Glutamatergic neuron (in vitro differentiated cells): ENCODE measurements around the gene ADH1B. TPM values are rescaled to one million over a fixed set of nuclear protein-coding genes. Genes with fewer than 3 reads are reported as not detected.
"Not testable (repeated sequence)": the region's sequence is repeated elsewhere in the genome, so short reads cannot be mapped to it uniquely, and the experiment has no call there.

ENCODE experiments used
- DNase-seq: peaks from one replicate; pipeline ENCODE4 v3.0.0; 2022
- H3K27ac Mint-ChIP-seq: one replicate; pipeline ENCODE4 v1.8.0; 2020; ENCODE audit warnings: mild to moderate bottlenecking, mixed read lengths, inconsistent platforms; ENCODE audit not compliant: unreplicated experiment
- H3K27me3 Mint-ChIP-seq: one replicate; pipeline ENCODE4 v1.8.0; 2020; ENCODE audit warnings: mild to moderate bottlenecking, moderate library complexity, mixed read lengths, inconsistent platforms; ENCODE audit not compliant: unreplicated experiment
- H3K36me3 Mint-ChIP-seq: one replicate; pipeline ENCODE4 v1.8.0; 2020; ENCODE audit warnings: mild to moderate bottlenecking, mixed read lengths, inconsistent platforms; ENCODE audit not compliant: unreplicated experiment
- H3K4me1 Mint-ChIP-seq: one replicate; pipeline ENCODE4 v1.8.0; 2020; ENCODE audit warnings: mild to moderate bottlenecking, low read depth, mixed read lengths, inconsistent platforms; ENCODE audit not compliant: unreplicated experiment
- H3K4me3 Mint-ChIP-seq: one replicate; pipeline ENCODE4 v1.8.0; 2020; ENCODE audit warnings: mild to moderate bottlenecking, mixed read lengths, inconsistent platforms; ENCODE audit not compliant: unreplicated experiment
- H3K9me3 Mint-ChIP-seq: one replicate; pipeline ENCODE4 v1.8.0; 2020; ENCODE audit warnings: mild to moderate bottlenecking, moderate library complexity, mixed read lengths, inconsistent platforms; ENCODE audit not compliant: unreplicated experiment
- CTCF ChIP-seq: fragments of 200-600 bp; sonication (generic); IDR thresholded peaks from one replicate; pipeline ENCODE4 v1.5.0; 2021; ENCODE audit not compliant: partially characterized antibody, unreplicated experiment
- total RNA-seq: library from RNA; stranded (reverse); fragmentation: NEBNext Ultra II Directional; extraction: Animal tissue kit (Norgen Biotek cat#: 25700); gene quantifications from one replicate; pipeline ENCODE4 v1.2.1, GENCODE V29; 2021; ENCODE audit not compliant: unreplicated experiment

ADH1B gene
- total RNA-seq, 1 donor from 2014 or later = not detected

- Mint-ChIP-seq H3K4me3 (no peak overlapping the region), H3K36me3 (no peaks in the 10 kb centered on the region), H3K9me3 (no peaks in the 10 kb centered on the region), H3K4me1 (no peaks in the 10 kb centered on the region), H3K27ac (no peak overlapping the region), H3K27me3 (peaks cover 2% of the 10 kb centered on the region)
- no peak for TF ChIP-seq CTCF
- DNase-seq = no peak
Measured at GRCh38 chr4:99324979-99325378, 3.8 kb upstream of the ADH1B start.

DNA sequence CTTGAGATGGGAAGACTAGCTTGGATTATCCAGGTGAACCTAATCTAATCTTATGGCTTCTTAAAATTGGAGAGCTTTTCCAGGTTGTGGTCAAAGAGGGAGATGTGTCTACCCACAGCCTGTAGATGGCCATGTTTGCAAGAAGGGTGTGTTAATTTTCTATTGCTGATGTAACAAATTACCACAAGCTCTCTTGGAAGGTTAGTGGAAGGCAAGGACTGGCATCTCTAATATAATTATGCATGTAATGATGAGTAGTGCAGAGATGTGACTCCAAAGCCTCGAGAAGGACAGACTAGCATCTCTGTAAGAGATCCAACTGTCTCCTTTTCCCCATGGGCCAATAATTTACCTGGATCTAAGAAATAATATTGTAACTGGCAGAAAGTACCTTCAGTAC is 3.2 kb upstream of the ADH1B start:
- H3K9me3 Mint-ChIP-seq = no peaks in the 10 kb centered on the region
- no peak overlapping the region for H3K4me3 Mint-ChIP-seq
- H3K4me1 Mint-ChIP-seq = no peaks in the 10 kb centered on the region
- no peaks in the 10 kb centered on the region for H3K27me3 Mint-ChIP-seq
- no peak for DNase-seq
- H3K36me3 Mint-ChIP-seq = no peaks in the 10 kb centered on the region
- TF ChIP-seq CTCF = no peak
- no peak overlapping the region for H3K27ac Mint-ChIP-seq

DNA sequence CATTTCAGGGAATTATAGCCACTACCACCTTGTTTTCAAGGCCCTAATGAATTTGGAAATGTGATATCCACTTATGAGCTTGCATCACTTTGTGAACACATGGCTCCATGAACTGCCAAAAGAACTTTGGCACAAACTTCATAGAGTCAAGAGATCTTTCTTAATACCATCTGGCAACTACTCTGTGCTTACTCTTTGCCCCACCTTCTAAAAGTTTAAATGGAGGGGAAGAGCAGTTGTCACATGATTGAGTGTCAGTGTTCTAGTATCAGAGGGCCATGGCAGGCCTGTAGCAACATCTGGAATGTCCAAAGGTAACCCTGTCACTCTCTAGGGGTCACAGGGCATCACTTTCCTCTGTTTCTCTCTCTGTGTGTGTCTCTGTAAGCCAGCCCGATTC is 2.6 kb upstream of the ADH1B start:
- TF ChIP-seq CTCF = no peak
- H3K27ac Mint-ChIP-seq = no peak overlapping the region

GRCh38 chr4:99317811-99318210 is 3.4 kb downstream of the ADH1B start:
- H3K9me3 Mint-ChIP-seq = not testable (repeated sequence)

More for the DNA sequence above, 2.6 kb upstream of the ADH1B start:
- no peaks in the 10 kb centered on the region for H3K9me3 Mint-ChIP-seq
- no peak for DNase-seq
- H3K4me3 Mint-ChIP-seq = no peak overlapping the region
- H3K27me3 Mint-ChIP-seq = no peaks in the 10 kb centered on the region
- no peaks in the 10 kb centered on the region for H3K4me1 Mint-ChIP-seq
- H3K36me3 Mint-ChIP-seq = no peaks in the 10 kb centered on the region

GRCh38 chr4:99317354-99317753 is 3.8 kb downstream of the ADH1B start:
- Mint-ChIP-seq H3K27ac (no peak overlapping the region), H3K27me3 (no peaks in the 10 kb centered on the region), H3K9me3 (no peaks in the 10 kb centered on the region), H3K36me3 (no peaks in the 10 kb centered on the region), H3K4me1 (no peaks in the 10 kb centered on the region), H3K4me3 (no peak overlapping the region)
- no peak for DNase-seq
- no peak for TF ChIP-seq CTCF

More at GRCh38 chr4:99317811-99318210, 3.4 kb downstream of the ADH1B start:
- not testable (repeated sequence) for H3K4me1 Mint-ChIP-seq, DNase-seq, H3K4me3 Mint-ChIP-seq, H3K27ac Mint-ChIP-seq, H3K36me3 Mint-ChIP-seq, H3K27me3 Mint-ChIP-seq

- DNase-seq = no peak
- Mint-ChIP-seq H3K27me3 (no peaks in the 10 kb centered on the region), H3K9me3 (no peaks in the 10 kb centered on the region)
Measured at GRCh38 chr4:99315839-99316238, 5.4 kb downstream of the ADH1B start.

More at GRCh38 chr4:99315839-99316238, 5.4 kb downstream of the ADH1B start:
- TF ChIP-seq CTCF = no peak
- no peaks in the 10 kb centered on the region for H3K4me1 Mint-ChIP-seq
- no peaks in the 10 kb centered on the region for H3K36me3 Mint-ChIP-seq
- no peak overlapping the region for H3K27ac Mint-ChIP-seq
- no peak overlapping the region for H3K4me3 Mint-ChIP-seq
